GM12878 (cell line): Measurements from ENCODE around the gene FHOD3. TPM values are rescaled to one million over a fixed set of nuclear protein-coding genes. Genes with fewer than 3 reads are reported as not detected.

Source experiments
- BRCA1 ChIP-seq: IDR thresholded peaks from 2 replicates; pipeline ENCODE4 v1.6.1; 2011; ENCODE audit warnings: low read depth, low read length, improper control_type of control experiment
- CBX3 ChIP-seq: fragments of 200-600 bp; sonication (generic); IDR thresholded peaks from 2 replicates; pipeline ENCODE4 v1.6.1; 2016; ENCODE audit warnings: low read depth, borderline replicate concordance
- CREB1 ChIP-seq: IDR thresholded peaks from 2 replicates; pipeline ENCODE4 v1.6.1; 2012; ENCODE audit warnings: low read depth, mild to moderate bottlenecking, inconsistent platforms
- GABPA ChIP-seq: IDR thresholded peaks from 2 replicates; pipeline ENCODE4 v1.6.1; 2014; ENCODE audit warnings: antibody characterized with exemption, low read depth, mild to moderate bottlenecking, inconsistent platforms
- IKZF1 ChIP-seq: fragments of 450-650 bp; conservative IDR thresholded peaks from 2 replicates; pipeline ENCODE4 v1.6.1; 2017; ENCODE audit warnings: antibody characterized with exemption, mild to moderate bottlenecking
- IKZF2 ChIP-seq, 2 experiments: fragments of 450-650 bp; IDR thresholded peaks; 2 replicates each; pipeline ENCODE4 v1.6.1; 2017; ENCODE audit warnings: mild to moderate bottlenecking in 2 of 2, moderate library complexity in 2 of 2
- IRF5 ChIP-seq: fragments of 450-650 bp; IDR thresholded peaks from 2 replicates; pipeline ENCODE4 v1.6.1; 2017; ENCODE audit warnings: borderline replicate concordance
- KAT2A ChIP-seq: conservative IDR thresholded peaks from 2 replicates; pipeline ENCODE4 v1.6.1; 2011; ENCODE audit warnings: low read depth, low read length; ENCODE audit not compliant: control insufficient read depth
- MAX ChIP-seq: IDR thresholded peaks from 2 replicates; pipeline ENCODE4 v1.6.1; 2012; ENCODE audit warnings: low read depth, low read length, improper control_type of control experiment
- MEF2B ChIP-seq: fragments of 450-650 bp; IDR thresholded peaks from 2 replicates; pipeline ENCODE4 v1.6.1; 2018; ENCODE audit warnings: mild to moderate bottlenecking, moderate library complexity; ENCODE audit not compliant: partially characterized antibody, poor library complexity, severe bottlenecking
- NRF1 ChIP-seq: conservative IDR thresholded peaks from 2 replicates; pipeline ENCODE4 v1.6.1; 2011; ENCODE audit warnings: mild to moderate bottlenecking, low read depth, low read length, improper control_type of control experiment
- PBX3 ChIP-seq: IDR thresholded peaks from 2 replicates; pipeline ENCODE4 v1.6.1; 2011; ENCODE audit warnings: mild to moderate bottlenecking, low read depth, low read length, moderate library complexity; ENCODE audit not compliant: insufficient replicate concordance
- PML ChIP-seq: IDR thresholded peaks from 2 replicates; pipeline ENCODE4 v1.6.1; 2012; ENCODE audit warnings: low read length, inconsistent platforms
- RB1 ChIP-seq: fragments of 450-650 bp; formaldehyde crosslinking; IDR thresholded peaks from 2 replicates; pipeline ENCODE4 v1.6.1; 2017; ENCODE audit warnings: mild to moderate bottlenecking, borderline replicate concordance
- RELA ChIP-seq: fragments of 450-650 bp; IDR thresholded peaks from 2 replicates; pipeline ENCODE4 v1.8.0; 2014; ENCODE audit warnings: borderline replicate concordance; ENCODE audit not compliant: partially characterized antibody
- SIX5 ChIP-seq: IDR thresholded peaks from 2 replicates; pipeline ENCODE4 v1.6.1; 2011; ENCODE audit warnings: mild to moderate bottlenecking, low read depth, low read length, moderate library complexity; ENCODE audit not compliant: severe bottlenecking
- SREBF1 ChIP-seq: IDR thresholded peaks from 2 replicates; pipeline ENCODE4 v1.6.1; 2012; ENCODE audit warnings: mild to moderate bottlenecking, low read length
- SRF ChIP-seq, 2 experiments: IDR thresholded peaks; 2 replicates each; pipeline ENCODE4 v1.6.1; 2011; ENCODE audit warnings: low read depth in 2 of 2, low read length in 2 of 2, mild to moderate bottlenecking in 1 of 2, moderate library complexity in 1 of 2
- STAT1 ChIP-seq: fragments of 450-650 bp; conservative IDR thresholded peaks from 2 replicates; pipeline ENCODE4 v1.6.1; 2014; ENCODE audit warnings: antibody characterized with exemption, mild to moderate bottlenecking
- SUZ12 ChIP-seq: fragments of 200-600 bp; sonication (generic); IDR thresholded peaks from one replicate; pipeline ENCODE4 v1.6.1; 2018; ENCODE audit warnings: antibody characterized with exemption, mild to moderate bottlenecking; ENCODE audit not compliant: unreplicated experiment
- ZBTB33 ChIP-seq: fragments of 450-650 bp; IDR thresholded peaks from 2 replicates; pipeline ENCODE4 v1.6.1; 2017; ENCODE audit warnings: mild to moderate bottlenecking
- ZNF24 ChIP-seq: fragments of 450-650 bp; IDR thresholded peaks from 2 replicates; pipeline ENCODE4 v1.6.1; 2017; ENCODE audit warnings: antibody characterized with exemption, mild to moderate bottlenecking
- ZNF274 ChIP-seq: IDR thresholded peaks from one replicate; pipeline ENCODE4 v1.8.0; 2011; ENCODE audit not compliant: insufficient read length, insufficient read depth
- ZNF622 ChIP-seq: fragments of 450-650 bp; IDR thresholded peaks from 2 replicates; pipeline ENCODE4 v1.6.1; 2017; ENCODE audit warnings: mild to moderate bottlenecking, inconsistent platforms
- ZSCAN29 ChIP-seq: fragments of 450-650 bp; IDR thresholded peaks from 2 replicates; pipeline ENCODE4 v1.6.1; 2017; ENCODE audit warnings: mild to moderate bottlenecking, moderate library complexity
- polyA plus RNA-seq, 11 experiments: library from polyadenylated mRNA; depleted of rRNA in 4 of 11; unstranded in 6 of 11; stranded (reverse) in 5 of 11; fragments of >200 nt; fragmentation: Nextera tagmentation in 4 of 11; fragmentation: Illumina TruSeq in 1 of 11; extraction: Ambion mirVana in 4 of 11; extraction: Trizol in 1 of 11; gene quantifications; 1 replicate in 1 of 11; 2 replicates in 10 of 11; pipeline versions ENCODE4 v1.2.1 to v1.2.3, GENCODE V29; 2011 to 2016; ENCODE audit warnings: inconsistent platforms in 2 of 11, missing spikeins in 2 of 11, low read depth in 1 of 11
- total RNA-seq, 4 experiments: library from RNA; depleted of rRNA in 3 of 4; stranded (reverse); fragments of >200 nt in 3 of 4; fragmentation: Illumina TruSeq in 1 of 4; extraction: Trizol in 1 of 4; gene quantifications; 2 replicates each; pipeline versions ENCODE4 v1.2.1 to v1.2.3, GENCODE V29; 2013 to 2021

Gene FHOD3
- total and polyA plus RNA-seq, 10 of the 15 experiments (the other 5 are each of a cell fraction or from before 2014, with no cell fraction given): 0.77 to 26.7 (median 10.4) TPM

GRCh38 chr18:36366994-36367839 lies 69.7 kb downstream of the FHOD3 start (continued):
- TF ChIP-seq ZBTB33: peak; percentile 15; the same call in 1 of the 2 replicates
- peak; percentile 62; the same call in 1 of the 2 replicates for TF ChIP-seq ZNF24
- peak; percentile 7 for TF ChIP-seq RELA
- TF ChIP-seq MEF2B: peak; percentile 99
- TF ChIP-seq SUZ12: no peak
- no peak; the same call in 1 of the 2 replicates for TF ChIP-seq BRCA1
- no peak for TF ChIP-seq GABPA
- TF ChIP-seq IKZF1: peak; percentile 61
- TF ChIP-seq CREB1: no peak
- no peak for TF ChIP-seq SIX5
- peak; percentile 55 to 56 for TF ChIP-seq IKZF2 (IDR thresholded peaks at IDR 0.05)
- TF ChIP-seq ZSCAN29: no peak
- no peak for TF ChIP-seq CBX3
- no peak for TF ChIP-seq RB1
- TF ChIP-seq ZNF274: no peak
- no peak for TF ChIP-seq NRF1
- TF ChIP-seq STAT1: no peak
- TF ChIP-seq SRF (IDR thresholded peaks at IDR 0.05; ENCODE audit: low read depth in 2 of 2, low read length in 2 of 2): no peak
- TF ChIP-seq IRF5: no peak
- TF ChIP-seq PML: no peak
- no peak for TF ChIP-seq MAX
- TF ChIP-seq SREBF1: no peak
- TF ChIP-seq ZNF622: no peak
- TF ChIP-seq KAT2A: no peak
- TF ChIP-seq PBX3: no peak
